HCT116 (cell line): ENCODE results near the gene ADD3. TPM values are rescaled to one million over a fixed set of nuclear protein-coding genes. Genes with fewer than 3 reads are reported as not detected.

Experiments used
- ATAC-seq: fragments of 200-7000 bp; cut with Tn5 transposase; 2 replicates; pipeline ENCODE4 v1.9.1; 2020; ENCODE audit warnings: mild to moderate bottlenecking, moderate library complexity
- BruUV-seq: library from RNA; stranded (reverse); fragments of 400-500 nt; replicated peaks from 2 replicates; lab custom pipeline; 2021; lab: Mats Ljungman, UMichigan
- CTCF ChIA-PET: fragments of 300-600 bp; sonication (Branson Sonifier 250); formaldehyde crosslinking; loops from one replicate; lab custom pipeline; 2021; ENCODE audit warnings: antibody characterized with exemption; lab: Charles Lee
- POLR2A ChIA-PET: fragments of 300-600, 350-600 bp; sonication (Branson Sonifier 250); formaldehyde crosslinking; loops from one replicate; lab custom pipeline; 2021; ENCODE audit warnings: antibody characterized with exemption; lab: Charles Lee
- RAD21 ChIA-PET, 2 experiments: fragments of 300-600 bp; sonication (Branson Sonifier 250); formaldehyde crosslinking; loops; one replicate each; lab custom pipeline; 2023; ENCODE audit warnings: low total read pairs in 2 of 2; ENCODE audit not compliant: uncharacterized antibody in 2 of 2, unreplicated experiment in 2 of 2, low non-redundant PET in 1 of 2; lab: Charles Lee
- DNase-seq: peaks from one replicate; pipeline ENCODE4 v3.0.0-alpha.2; 2010; ENCODE audit warnings: low read depth, low spot score
- H2AFZ ChIP-seq: fragments of 200-600 bp; shearing (Covaris generic), sonication (generic); 2 replicates; pipeline ENCODE4 v1.6.1; 2017; ENCODE audit warnings: low read depth, mixed run types, mixed read lengths, antibody characterized with exemption, low read length; ENCODE audit not compliant: poor library complexity, severe bottlenecking
- H3K27ac ChIP-seq: 2 replicates; pipeline ENCODE4 v1.5.1; 2012; ENCODE audit warnings: low read depth, low read length
- H3K27me3 ChIP-seq: fragments of 200-600 bp; sonication (generic); 2 replicates; pipeline ENCODE4 v1.6.1; 2016; ENCODE audit warnings: mixed run types, low read length, mixed read lengths; ENCODE audit not compliant: insufficient read depth
- H3K36me3 ChIP-seq, 2 experiments: fragments of 200-500 bp in 1 of 2; fragments of 200-600 bp in 1 of 2; sonication (Bioruptor generic) in 1 of 2; sonication (generic) in 1 of 2; 2 replicates each; pipeline versions ENCODE4 v1.5.1 to v1.6.1; 2014 to 2016; ENCODE audit warnings: low read length in 2 of 2, inconsistent platforms in 1 of 2, mixed read lengths in 1 of 2, mixed run types in 1 of 2; ENCODE audit not compliant: insufficient read depth in 2 of 2, control insufficient read depth in 1 of 2
- H3K4me1 ChIP-seq, 2 experiments: fragments of 200-600 bp in 1 of 2; sonication (generic) in 1 of 2; 2 replicates each; pipeline versions ENCODE4 v1.5.1 to v1.6.1; 2012 to 2017; ENCODE audit warnings: low read length in 2 of 2, inconsistent platforms in 1 of 2, mild to moderate bottlenecking in 1 of 2, mixed read lengths in 1 of 2, mixed run types in 1 of 2, moderate library complexity in 1 of 2; ENCODE audit not compliant: insufficient read depth in 2 of 2, control insufficient read depth in 1 of 2
- H3K4me2 ChIP-seq: fragments of 200-600 bp; sonication (generic); 2 replicates; pipeline ENCODE4 v1.6.1; 2017; ENCODE audit warnings: mixed run types, low read length, mixed read lengths
- H3K4me3 ChIP-seq, 2 experiments: fragments of 200-600 bp in 1 of 2; sonication (generic) in 1 of 2; replicated peaks in 1 of 2; 2 replicates each; pipeline ENCODE4 v1.5.1; 2011 to 2016; ENCODE audit warnings: low read length in 2 of 2, control low read depth in 1 of 2, low read depth in 1 of 2, mild to moderate bottlenecking in 1 of 2, mixed read lengths in 1 of 2, mixed run types in 1 of 2
- H3K79me2 ChIP-seq: fragments of 200-600 bp; sonication (generic); 2 replicates; pipeline ENCODE4 v1.6.1; 2017; ENCODE audit warnings: mild to moderate bottlenecking, mixed run types, low read length, moderate library complexity, mixed read lengths; ENCODE audit not compliant: insufficient read depth
- H3K9ac ChIP-seq: fragments of 200-600 bp; sonication (generic); 2 replicates; pipeline ENCODE4 v1.6.1; 2016; ENCODE audit warnings: low read length, mixed read lengths
- H3K9me2 ChIP-seq: fragments of 200-600 bp; sonication (generic), shearing (Covaris generic); 2 replicates; pipeline ENCODE4 v1.6.1; 2017; ENCODE audit warnings: mixed run types, mild to moderate bottlenecking, moderate library complexity; ENCODE audit not compliant: insufficient read depth
- H3K9me3 ChIP-seq, 2 experiments: fragments of 200-500 bp in 1 of 2; fragments of 200-600 bp in 1 of 2; sonication (Bioruptor generic) in 1 of 2; sonication (generic) in 1 of 2; 2 replicates each; pipeline ENCODE4 v1.6.1; 2014 to 2017; ENCODE audit warnings: low read length in 2 of 2, mixed read lengths in 2 of 2, inconsistent platforms in 1 of 2, low read depth in 1 of 2, mild to moderate bottlenecking in 1 of 2, mixed run types in 1 of 2, moderate library complexity in 1 of 2; ENCODE audit not compliant: control insufficient read depth in 1 of 2, insufficient read depth in 1 of 2
- H4K20me1 ChIP-seq: fragments of 200-600 bp; sonication (generic), shearing (Covaris generic); 2 replicates; pipeline ENCODE4 v1.6.1; 2017; ENCODE audit warnings: mixed run types, mild to moderate bottlenecking, moderate library complexity; ENCODE audit not compliant: insufficient read depth
- CBX3 ChIP-seq: IDR thresholded peaks from 2 replicates; pipeline ENCODE4 v1.6.1; 2012; ENCODE audit warnings: low read depth
- CEBPB ChIP-seq: IDR thresholded peaks from 2 replicates; pipeline ENCODE4 v1.6.1; 2012; ENCODE audit warnings: low read depth
- ELF1 ChIP-seq: IDR thresholded peaks from 2 replicates; pipeline ENCODE4 v1.6.1; 2012; ENCODE audit warnings: low read depth, borderline replicate concordance
- EZH2 ChIP-seq: fragments of 200-600 bp; sonication (generic); IDR thresholded peaks from 2 replicates; pipeline ENCODE4 v1.6.1; 2017; ENCODE audit warnings: antibody characterized with exemption, mixed run types
- EZH2phosphoT487 ChIP-seq: fragments of 200-600 bp; IDR thresholded peaks from 2 replicates; pipeline ENCODE4 v1.6.1; 2018; ENCODE audit warnings: antibody characterized with exemption, borderline replicate concordance
- FOSL1 ChIP-seq: IDR thresholded peaks from 2 replicates; pipeline ENCODE4 v1.6.1; 2012; ENCODE audit warnings: low read depth
- SIN3A ChIP-seq: IDR thresholded peaks from 2 replicates; pipeline ENCODE4 v1.6.1; 2012; ENCODE audit warnings: low read depth
- SP1 ChIP-seq: IDR thresholded peaks from 2 replicates; pipeline ENCODE4 v1.6.1; 2012; ENCODE audit warnings: low read depth
- SRF ChIP-seq: IDR thresholded peaks from 2 replicates; pipeline ENCODE4 v1.6.1; 2012; ENCODE audit warnings: low read depth
- TCF7L2 ChIP-seq: IDR thresholded peaks from 2 replicates; pipeline ENCODE4 v1.7.0; 2011; ENCODE audit warnings: borderline replicate concordance, inconsistent platforms; ENCODE audit not compliant: insufficient read depth, insufficient read length; ENCODE audit errors: extremely low read depth
- ZNF274 ChIP-seq: fragments of 200-500 bp; sonication (Bioruptor generic); IDR thresholded peaks from 2 replicates; pipeline ENCODE4 v1.6.1; 2014; ENCODE audit warnings: mild to moderate bottlenecking, low read depth, low read length, inconsistent platforms
- intact Hi-C: fragments of 100-400 bp; cut with micrococcal nuclease; formaldehyde crosslinking; loops from 2 replicates; pipeline ENCODE4 v1.10.0; 2022
- total RNA-seq: library from RNA; stranded (reverse); gene quantifications from one replicate; pipeline ENCODE4 v1.2.1, GENCODE V29; 2021; ENCODE audit not compliant: unreplicated experiment
- TF ChIP-seq, protein P1 (sequence below), 3 experiments: fragments of 200-600 bp in 1 of 3; sonication (generic) in 1 of 3; IDR thresholded peaks in 2 of 3; conservative IDR thresholded peaks in 1 of 3; 2 replicates each; pipeline ENCODE4 v1.5.1; 2012 to 2017; ENCODE audit warnings: low read depth in 2 of 3, low read length in 2 of 3, antibody characterized with exemption in 1 of 3, borderline replicate concordance in 1 of 3, control low read depth in 1 of 3, mild to moderate bottlenecking in 1 of 3, mixed read lengths in 1 of 3, mixed run types in 1 of 3, moderate library complexity in 1 of 3; ENCODE audit not compliant: insufficient read depth in 1 of 3
- TF ChIP-seq, protein P2 (sequence below): IDR thresholded peaks from 2 replicates; pipeline ENCODE4 v1.6.1; 2012
- TF ChIP-seq, protein P3 (sequence below): IDR thresholded peaks from 2 replicates; pipeline ENCODE4 v1.6.1; 2012

ADD3 gene
- total RNA-seq, 1 experiment from 2014 or later: 41.1 TPM

DNA sequence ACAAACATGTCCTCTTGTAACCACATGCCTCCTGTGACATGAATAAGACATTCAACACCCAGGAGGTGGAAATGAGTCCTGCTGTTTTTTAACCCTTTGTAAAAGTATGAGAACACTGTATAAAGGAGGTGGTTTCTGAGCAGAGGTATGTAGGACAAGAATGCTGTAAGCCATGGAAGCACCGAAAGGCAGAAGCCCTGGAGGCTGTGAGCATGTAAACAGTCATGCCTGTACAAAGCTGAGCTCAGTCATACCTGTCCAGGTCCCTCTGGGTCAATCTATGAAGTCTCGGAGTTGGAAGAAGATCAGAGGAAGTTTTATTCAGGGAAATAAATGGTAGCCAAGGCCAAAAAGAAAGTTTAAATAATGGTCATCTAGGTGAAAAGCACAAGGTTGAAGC is 49.7 kb upstream of the ADD3 start:
- BruUV-seq: no TSS peak
- H3K4me2 ChIP-seq: no peak overlapping the region
- H3K27me3 ChIP-seq: no peaks in the 10 kb centered on the region
- CTCF ChIA-PET: no interaction called here
- no peak overlapping the region for H2AFZ ChIP-seq
- H3K9ac ChIP-seq: no peak overlapping the region
- ATAC-seq (no peak), DNase-seq (no peak)
- no peaks in the 10 kb centered on the region for H3K9me2 ChIP-seq
- peaks cover 10 to 12% of the 10 kb centered on the region in 2 experiments; a peak in 3 of 4 replicates for H3K4me1 ChIP-seq
- no peaks in the 10 kb centered on the region for H3K36me3 ChIP-seq
- POLR2A ChIA-PET: no interaction called here
- no peaks in the 10 kb centered on the region for H3K9me3 ChIP-seq
- H3K4me3 ChIP-seq: no peak overlapping the region
- no peaks in the 10 kb centered on the region for H3K79me2 ChIP-seq
- no peak for TF ChIP-seq CBX3
- TF ChIP-seq EZH2: no peak
- no peak for TF ChIP-seq SIN3A
- TF ChIP-seq EZH2phosphoT487: no peak
- no peak for TF ChIP-seq TCF7L2
- TF ChIP-seq CEBPB: no peak
- TF ChIP-seq, protein P1, sequence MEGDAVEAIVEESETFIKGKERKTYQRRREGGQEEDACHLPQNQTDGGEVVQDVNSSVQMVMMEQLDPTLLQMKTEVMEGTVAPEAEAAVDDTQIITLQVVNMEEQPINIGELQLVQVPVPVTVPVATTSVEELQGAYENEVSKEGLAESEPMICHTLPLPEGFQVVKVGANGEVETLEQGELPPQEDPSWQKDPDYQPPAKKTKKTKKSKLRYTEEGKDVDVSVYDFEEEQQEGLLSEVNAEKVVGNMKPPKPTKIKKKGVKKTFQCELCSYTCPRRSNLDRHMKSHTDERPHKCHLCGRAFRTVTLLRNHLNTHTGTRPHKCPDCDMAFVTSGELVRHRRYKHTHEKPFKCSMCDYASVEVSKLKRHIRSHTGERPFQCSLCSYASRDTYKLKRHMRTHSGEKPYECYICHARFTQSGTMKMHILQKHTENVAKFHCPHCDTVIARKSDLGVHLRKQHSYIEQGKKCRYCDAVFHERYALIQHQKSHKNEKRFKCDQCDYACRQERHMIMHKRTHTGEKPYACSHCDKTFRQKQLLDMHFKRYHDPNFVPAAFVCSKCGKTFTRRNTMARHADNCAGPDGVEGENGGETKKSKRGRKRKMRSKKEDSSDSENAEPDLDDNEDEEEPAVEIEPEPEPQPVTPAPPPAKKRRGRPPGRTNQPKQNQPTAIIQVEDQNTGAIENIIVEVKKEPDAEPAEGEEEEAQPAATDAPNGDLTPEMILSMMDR (IDR thresholded peaks at IDR 0.05 in 2 of 3, conservative IDR thresholded peaks at IDR 0.05 in 1 of 3; ENCODE audit: borderline replicate concordance in 1 of 3, insufficient read depth in 1 of 3, low read depth in 2 of 3, low read length in 2 of 3): no peak
- TF ChIP-seq, protein P2, sequence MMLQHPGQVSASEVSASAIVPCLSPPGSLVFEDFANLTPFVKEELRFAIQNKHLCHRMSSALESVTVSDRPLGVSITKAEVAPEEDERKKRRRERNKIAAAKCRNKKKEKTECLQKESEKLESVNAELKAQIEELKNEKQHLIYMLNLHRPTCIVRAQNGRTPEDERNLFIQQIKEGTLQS: no peak
- TF ChIP-seq SRF: no peak
- TF ChIP-seq SP1: no peak
- no peak for TF ChIP-seq ZNF274
- no peak for TF ChIP-seq FOSL1
- TF ChIP-seq, protein P3, sequence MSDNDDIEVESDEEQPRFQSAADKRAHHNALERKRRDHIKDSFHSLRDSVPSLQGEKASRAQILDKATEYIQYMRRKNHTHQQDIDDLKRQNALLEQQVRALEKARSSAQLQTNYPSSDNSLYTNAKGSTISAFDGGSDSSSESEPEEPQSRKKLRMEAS: no peak
- TF ChIP-seq ELF1: no peak
- TF ChIP-seq, all 23 proteins: peak for 0
- RAD21 ChIA-PET: no interaction called here
- no peak overlapping the region for H3K27ac ChIP-seq
- no peaks in the 10 kb centered on the region for H4K20me1 ChIP-seq
- intact Hi-C loops: no loop called here
